Effector memory CD8-positive, alpha-beta T cell (primary cell): ENCODE measurements around the gene ECHDC3.

Source experiments
- ATAC-seq: fragments of 150-1000 bp; cut with Tn5 transposase; replicated peaks from 2 replicates; pipeline ENCODE4 v1.10.0; 2021; ENCODE audit warnings: mild to moderate bottlenecking, moderate library complexity
- DNase-seq, 3 experiments: peaks; one replicate each; pipeline ENCODE4 v3.0.0; 2021
- H3K27ac Mint-ChIP-seq, 2 donors: one replicate each; pipeline ENCODE4 v1.8.0; 2022; ENCODE audit warnings: mild to moderate bottlenecking in 2 of 2, mixed read lengths in 2 of 2, moderate library complexity in 2 of 2
- H3K27me3 Mint-ChIP-seq, 2 donors: one replicate each; pipeline ENCODE4 v1.8.0; 2022; ENCODE audit warnings: mixed read lengths in 2 of 2
- H3K36me3 Mint-ChIP-seq: one replicate; pipeline ENCODE4 v1.8.0; 2022; ENCODE audit warnings: mild to moderate bottlenecking, moderate library complexity, mixed read lengths; ENCODE audit not compliant: insufficient read depth
- H3K4me1 Mint-ChIP-seq, 2 donors: one replicate each; pipeline ENCODE4 v1.8.0; 2022; ENCODE audit warnings: low read depth in 2 of 2, mixed read lengths in 2 of 2
- H3K4me3 Mint-ChIP-seq, 2 donors: one replicate each; pipeline ENCODE4 v1.8.0; 2022; ENCODE audit warnings: mild to moderate bottlenecking in 2 of 2, mixed read lengths in 2 of 2, moderate library complexity in 2 of 2
- H3K9me3 Mint-ChIP-seq, 2 donors: one replicate each; pipeline ENCODE4 v1.8.0; 2022; ENCODE audit warnings: mixed read lengths in 2 of 2
- total RNA-seq, 9 experiments: gene quantifications; one replicate each; lab custom pipeline; 2026; lab: John Stamatoyannopoulos, UW

Gene ECHDC3
- 0 to 1.0 (median 0.73) reads per million in 9 experiments for total RNA-seq

DNA sequence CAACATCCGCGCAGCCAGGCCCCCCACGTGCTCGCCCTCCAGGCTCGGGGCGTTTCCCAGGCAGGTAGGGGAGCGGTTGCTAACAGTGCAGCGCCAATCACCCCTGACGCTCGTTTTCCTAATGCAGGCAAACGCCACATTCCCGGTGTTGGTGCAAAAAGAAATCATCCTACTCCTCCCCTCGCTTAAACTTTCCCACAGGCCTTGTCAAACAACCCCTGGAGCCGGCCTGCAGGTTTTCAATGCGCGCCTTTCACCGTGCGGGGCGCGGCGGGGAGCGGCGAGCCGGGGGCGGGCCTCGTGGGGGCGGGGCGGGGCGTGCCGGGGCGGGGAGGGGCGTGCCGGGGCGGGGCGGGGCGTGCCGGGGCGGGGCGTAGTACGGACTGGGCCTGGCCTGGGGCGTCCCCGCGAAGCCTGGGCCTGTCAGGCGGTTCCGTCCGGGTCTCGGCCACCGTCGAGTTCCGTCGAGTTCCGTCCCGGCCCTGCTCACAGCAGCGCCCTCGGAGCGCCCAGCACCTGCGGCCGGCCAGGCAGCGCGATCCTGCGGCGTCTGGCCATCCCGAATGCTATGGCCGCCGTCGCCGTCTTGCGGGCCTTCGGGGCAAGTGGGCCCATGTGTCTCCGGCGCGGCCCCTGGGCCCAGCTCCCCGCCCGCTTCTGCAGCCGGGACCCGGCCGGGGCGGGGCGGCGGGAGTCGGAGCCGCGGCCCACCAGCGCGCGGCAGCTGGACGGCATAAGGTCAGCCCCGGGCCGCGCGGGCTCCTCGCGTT lies at the start of gene ECHDC3:
TSS of gene ECHDC3 (plus strand) at position 374 of the 770 bp plus-strand sequence. CDS start at position 569, 195 bp downstream.
- Mint-ChIP-seq H3K4me1 (peaks cover 5 to 6% of the 10 kb centered on the region in 2 donors), H3K27me3 (peaks cover 31 to 66% of the 10 kb centered on the region in 2 donors), H3K9me3 (no peaks in the 10 kb centered on the region), H3K36me3 (peaks cover 2% of the 10 kb centered on the region), H3K27ac (no peak within 1 kb of the TSS), H3K4me3 (peak within 1 kb of the TSS; percentile 59 to 65)
- ATAC-seq = peak; percentile 79
- DNase-seq = peak; percentile 6 to 28 (median 8)

DNA sequence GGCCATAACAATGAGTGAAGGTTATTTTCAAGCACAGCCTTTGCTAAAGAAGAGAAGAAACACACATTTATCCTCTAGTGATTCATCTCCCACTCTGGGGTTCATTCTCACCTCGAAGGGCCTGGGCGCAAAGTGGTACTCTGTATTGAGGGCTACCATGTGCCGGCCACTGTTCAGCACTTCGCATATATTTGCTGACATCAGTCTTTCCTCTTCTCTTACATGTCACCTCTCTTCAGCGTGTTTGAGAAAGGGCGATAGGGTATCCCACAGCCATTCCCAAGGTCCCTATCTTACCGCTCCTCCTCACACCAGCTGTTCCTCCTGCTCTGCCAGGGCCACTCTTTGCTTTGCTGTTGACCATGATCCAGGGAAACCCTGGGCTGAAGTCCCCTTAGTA lies 48.8 kb upstream of the ECHDC3 start:
- peaks cover 15 to 18% of the 10 kb centered on the region in 2 donors for H3K27me3 Mint-ChIP-seq
- H3K9me3 Mint-ChIP-seq = no peaks in the 10 kb centered on the region
- ATAC-seq = no peak
- H3K36me3 Mint-ChIP-seq = peaks cover 2% of the 10 kb centered on the region
- no peak for DNase-seq
- H3K27ac Mint-ChIP-seq = no peak overlapping the region
- no peak overlapping the region for H3K4me3 Mint-ChIP-seq
- H3K4me1 Mint-ChIP-seq = peaks cover 0 to 3% of the 10 kb centered on the region in 2 donors

- Mint-ChIP-seq H3K9me3 (no peaks in the 10 kb centered on the region), H3K4me1 (peaks cover 0 to 4% of the 10 kb centered on the region in 2 donors), H3K4me3 (no peak overlapping the region), H3K27ac (no peak overlapping the region), H3K27me3 (peaks cover 14 to 18% of the 10 kb centered on the region in 2 donors), H3K36me3 (peaks cover 2% of the 10 kb centered on the region)
- no peak for DNase-seq
- ATAC-seq = no peak
Measured at GRCh38 chr10:11695779-11696178, 46.4 kb upstream of the ECHDC3 start.

- H3K27ac Mint-ChIP-seq = no peak overlapping the region
- no peaks in the 10 kb centered on the region for H3K9me3 Mint-ChIP-seq
- peaks cover 0 to 4% of the 10 kb centered on the region in 2 donors for H3K4me1 Mint-ChIP-seq
- peaks cover 2% of the 10 kb centered on the region for H3K36me3 Mint-ChIP-seq
- peaks cover 11 to 13% of the 10 kb centered on the region in 2 donors for H3K27me3 Mint-ChIP-seq
- no peak overlapping the region for H3K4me3 Mint-ChIP-seq
- DNase-seq = no peak
- ATAC-seq = no peak
Measured at GRCh38 chr10:11697718-11698527, 44.3 kb upstream of the ECHDC3 start.

GRCh38 chr10:11698691-11699549 lies 43.3 kb upstream of the ECHDC3 start:
- ATAC-seq = no peak
- H3K4me1 Mint-ChIP-seq = peaks cover 0 to 4% of the 10 kb centered on the region in 2 donors
- peaks cover 2% of the 10 kb centered on the region for H3K36me3 Mint-ChIP-seq
- no peak overlapping the region for H3K27ac Mint-ChIP-seq
- H3K9me3 Mint-ChIP-seq = no peaks in the 10 kb centered on the region
- H3K4me3 Mint-ChIP-seq = no peak overlapping the region
- peaks cover 13 to 15% of the 10 kb centered on the region in 2 donors for H3K27me3 Mint-ChIP-seq
- DNase-seq = no peak

- no peaks in the 10 kb centered on the region for H3K9me3 Mint-ChIP-seq
- ATAC-seq = no peak
- no peak for DNase-seq
- no peak overlapping the region for H3K27ac Mint-ChIP-seq
- H3K27me3 Mint-ChIP-seq = peaks cover 13 to 22% of the 10 kb centered on the region in 2 donors
- peaks cover 0 to 4% of the 10 kb centered on the region in 2 donors for H3K4me1 Mint-ChIP-seq
- peaks cover 2% of the 10 kb centered on the region for H3K36me3 Mint-ChIP-seq
- no peak overlapping the region for H3K4me3 Mint-ChIP-seq
Measured at GRCh38 chr10:11699550-11700097, 42.6 kb upstream of the ECHDC3 start.

GRCh38 chr10:11700539-11700938 lies 41.6 kb upstream of the ECHDC3 start:
- H3K4me1 Mint-ChIP-seq = peaks cover 0 to 4% of the 10 kb centered on the region in 2 donors
- no peak for ATAC-seq
- no peak for DNase-seq
- H3K9me3 Mint-ChIP-seq = no peaks in the 10 kb centered on the region
- H3K27ac Mint-ChIP-seq = no peak overlapping the region
- no peak overlapping the region for H3K4me3 Mint-ChIP-seq
- peaks cover 2% of the 10 kb centered on the region for H3K36me3 Mint-ChIP-seq
- peaks cover 13 to 23% of the 10 kb centered on the region in 2 donors for H3K27me3 Mint-ChIP-seq

DNA sequence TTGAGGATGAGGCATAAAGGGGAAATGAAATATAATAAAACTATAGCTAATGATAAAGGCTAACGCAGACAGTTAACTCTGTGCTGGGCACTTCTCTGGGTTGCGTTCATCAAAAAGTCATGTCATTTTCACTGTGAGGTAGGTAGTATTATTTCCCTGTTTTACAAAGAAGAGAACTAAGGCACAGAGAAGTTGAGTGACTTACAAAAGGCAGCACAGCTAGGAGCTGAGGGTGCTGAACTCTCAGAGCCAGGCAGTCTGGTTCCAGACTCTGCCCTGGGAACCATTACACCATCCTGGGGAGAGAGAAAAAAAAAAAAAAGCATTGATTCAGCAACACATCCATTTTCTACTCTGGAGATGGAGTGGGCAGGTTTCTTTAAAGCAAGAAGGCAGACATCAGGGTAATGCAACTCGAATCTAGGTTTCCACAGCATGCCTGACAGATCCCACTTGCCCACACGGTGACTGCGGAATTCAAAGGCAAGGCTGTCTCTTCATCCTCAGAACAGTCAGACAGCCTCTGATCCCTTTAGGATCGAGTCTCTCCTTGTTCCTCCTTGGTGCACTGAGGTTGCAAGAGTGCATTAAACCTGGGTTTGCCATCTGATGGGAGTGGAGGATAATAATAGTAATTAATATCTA lies 40.6 kb upstream of the ECHDC3 start:
- no peak for ATAC-seq
- Mint-ChIP-seq H3K27me3 (peaks cover 16 to 18% of the 10 kb centered on the region in 2 donors), H3K4me3 (no peak overlapping the region), H3K36me3 (no peaks in the 10 kb centered on the region), H3K27ac (no peak overlapping the region), H3K4me1 (peaks cover 0 to 2% of the 10 kb centered on the region in 2 donors), H3K9me3 (no peaks in the 10 kb centered on the region)
- DNase-seq = no peak

GRCh38 chr10:11702264-11702663 lies 39.9 kb upstream of the ECHDC3 start:
- Mint-ChIP-seq H3K36me3 (peaks cover 4% of the 10 kb centered on the region), H3K27me3 (peaks cover 12 to 20% of the 10 kb centered on the region in 2 donors), H3K27ac (no peak overlapping the region), H3K9me3 (no peaks in the 10 kb centered on the region), H3K4me3 (no peak overlapping the region), H3K4me1 (peaks cover 0 to 2% of the 10 kb centered on the region in 2 donors)
- no peak for DNase-seq
- ATAC-seq = no peak

- no peak overlapping the region for H3K27ac Mint-ChIP-seq
Measured at GRCh38 chr10:11704092-11704491, 38.1 kb upstream of the ECHDC3 start.

GRCh38 chr10:11705722-11706121 lies 36.5 kb upstream of the ECHDC3 start:
- peaks cover 3% of the 10 kb centered on the region in 2 donors for H3K4me1 Mint-ChIP-seq
- H3K4me3 Mint-ChIP-seq = no peak overlapping the region
- no peaks in the 10 kb centered on the region for H3K9me3 Mint-ChIP-seq
- no peak for ATAC-seq
- H3K27ac Mint-ChIP-seq = no peak overlapping the region
- peaks cover 4% of the 10 kb centered on the region for H3K36me3 Mint-ChIP-seq
- H3K27me3 Mint-ChIP-seq = peaks cover 21 to 45% of the 10 kb centered on the region in 2 donors
- no peak for DNase-seq

More at GRCh38 chr10:11704092-11704491, 38.1 kb upstream of the ECHDC3 start:
- H3K36me3 Mint-ChIP-seq = peaks cover 4% of the 10 kb centered on the region
- H3K4me1 Mint-ChIP-seq = peaks cover 0 to 2% of the 10 kb centered on the region in 2 donors
- DNase-seq (no peak), ATAC-seq (no peak)
- no peak overlapping the region for H3K4me3 Mint-ChIP-seq
- H3K27me3 Mint-ChIP-seq = peaks cover 16 to 35% of the 10 kb centered on the region in 2 donors
- H3K9me3 Mint-ChIP-seq = no peaks in the 10 kb centered on the region

DNA sequence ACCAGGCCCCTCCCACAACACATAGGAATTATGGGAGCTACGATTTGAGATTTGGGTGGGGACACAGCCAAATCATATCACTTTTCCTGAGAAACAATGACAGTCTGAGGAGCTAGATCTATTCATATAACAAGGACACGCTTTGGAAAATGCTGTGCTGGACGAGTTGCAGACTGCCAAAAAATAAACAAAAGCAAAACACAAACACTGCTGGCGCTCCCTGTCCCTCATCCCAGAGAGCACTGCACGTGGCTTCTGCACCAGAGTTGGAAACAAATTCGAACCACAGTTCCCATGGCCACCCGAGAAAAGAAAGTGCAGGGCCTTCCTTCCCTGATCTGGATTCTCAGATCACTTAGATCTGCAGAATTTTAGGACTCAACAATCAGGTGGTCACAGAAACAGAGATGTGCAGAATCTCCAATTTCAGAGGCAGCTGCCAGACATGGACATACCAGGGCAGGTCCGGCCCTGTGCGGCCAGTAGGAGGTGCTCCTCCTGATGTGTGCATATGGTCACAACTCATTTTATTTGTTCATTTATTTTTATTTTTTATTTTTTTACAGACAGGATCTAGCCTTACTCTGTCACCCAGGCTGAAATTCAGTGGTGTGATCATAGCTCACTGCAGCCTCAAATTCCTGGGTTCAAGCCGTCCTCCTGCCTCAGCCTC lies 35.2 kb upstream of the ECHDC3 start:
- H3K36me3 Mint-ChIP-seq = peaks cover 4% of the 10 kb centered on the region
- no peak for ATAC-seq
- H3K9me3 Mint-ChIP-seq = no peaks in the 10 kb centered on the region
- no peak overlapping the region for H3K4me3 Mint-ChIP-seq
- H3K4me1 Mint-ChIP-seq = peaks cover 3% of the 10 kb centered on the region in 2 donors
- H3K27ac Mint-ChIP-seq = no peak overlapping the region
- H3K27me3 Mint-ChIP-seq = peaks cover 25 to 49% of the 10 kb centered on the region in 2 donors
- no peak for DNase-seq
